Thoracic aorta (tissue), 2 donors: ENCODE results near the gene NFE2L2. TPM values are rescaled to one million over a fixed set of nuclear protein-coding genes. Genes with fewer than 3 reads are reported as not detected.
"Not testable (repeated sequence)": the region's sequence is repeated elsewhere in the genome, so short reads cannot be mapped to it uniquely, and the experiment has no call there.

Experiments
- ATAC-seq: fragments of 150-250 bp; one replicate; pipeline ENCODE4 v1.8.0; 2017; ENCODE audit warnings: low read depth; ENCODE audit not compliant: insufficient number of reproducible peaks, low FRiP score
- DNase-seq: peaks from one replicate; pipeline ENCODE4 v3.0.0-alpha.2; 2020; ENCODE audit warnings: low spot score
- H3K27ac ChIP-seq, 2 donors: fragments of 200-600 bp; sonication (generic); 1 replicate in 1 of 2; 2 replicates in 1 of 2; pipeline ENCODE4 v1.5.1; 2016; ENCODE audit warnings: mild to moderate bottlenecking in 2 of 2, moderate library complexity in 2 of 2
- H3K27me3 ChIP-seq: fragments of 200-600 bp; sonication (generic); replicated peaks from 2 replicates; pipeline ENCODE4 v1.6.0; 2016; ENCODE audit warnings: mild to moderate bottlenecking; ENCODE audit not compliant: insufficient read depth
- H3K36me3 ChIP-seq: fragments of 200-600 bp; sonication (generic); one replicate; pipeline ENCODE4 v1.5.1; 2016
- H3K4me1 ChIP-seq, 2 donors: fragments of 200-600 bp; sonication (generic); 1 replicate in 1 of 2; 2 replicates in 1 of 2; pipeline versions ENCODE4 v1.5.1 to v1.6.0; 2016; ENCODE audit warnings: low read depth in 2 of 2, mild to moderate bottlenecking in 1 of 2; ENCODE audit not compliant: control insufficient read depth in 1 of 2
- H3K4me3 ChIP-seq: fragments of 200-600 bp; sonication (generic); 2 replicates; pipeline ENCODE4 v1.5.1; 2016; ENCODE audit warnings: mild to moderate bottlenecking
- H3K9me3 ChIP-seq: fragments of 200-600 bp; sonication (generic); 2 replicates; pipeline ENCODE4 v1.5.1; 2016
- total RNA-seq, 2 donors: library from RNA; depleted of rRNA; stranded (reverse); fragments of >200 nt; gene quantifications; one replicate each; pipeline versions ENCODE4 v1.1.0 to v1.2.3, GENCODE V29; 2016
- TF ChIP-seq, protein P1 (sequence below): fragments of 200-600 bp; sonication (generic); IDR thresholded peaks from one replicate; pipeline ENCODE4 v1.5.1; 2019; ENCODE audit warnings: antibody characterized with exemption

NFE2L2 gene
- total RNA-seq, 2 donors from 2014 or later = 64.3 to 155 TPM

- H3K27ac ChIP-seq = no peak overlapping the region
- DNase-seq (no peak), ATAC-seq (no peak)
- no peaks in the 10 kb centered on the region for H3K27me3 ChIP-seq
- TF ChIP-seq, protein P1, sequence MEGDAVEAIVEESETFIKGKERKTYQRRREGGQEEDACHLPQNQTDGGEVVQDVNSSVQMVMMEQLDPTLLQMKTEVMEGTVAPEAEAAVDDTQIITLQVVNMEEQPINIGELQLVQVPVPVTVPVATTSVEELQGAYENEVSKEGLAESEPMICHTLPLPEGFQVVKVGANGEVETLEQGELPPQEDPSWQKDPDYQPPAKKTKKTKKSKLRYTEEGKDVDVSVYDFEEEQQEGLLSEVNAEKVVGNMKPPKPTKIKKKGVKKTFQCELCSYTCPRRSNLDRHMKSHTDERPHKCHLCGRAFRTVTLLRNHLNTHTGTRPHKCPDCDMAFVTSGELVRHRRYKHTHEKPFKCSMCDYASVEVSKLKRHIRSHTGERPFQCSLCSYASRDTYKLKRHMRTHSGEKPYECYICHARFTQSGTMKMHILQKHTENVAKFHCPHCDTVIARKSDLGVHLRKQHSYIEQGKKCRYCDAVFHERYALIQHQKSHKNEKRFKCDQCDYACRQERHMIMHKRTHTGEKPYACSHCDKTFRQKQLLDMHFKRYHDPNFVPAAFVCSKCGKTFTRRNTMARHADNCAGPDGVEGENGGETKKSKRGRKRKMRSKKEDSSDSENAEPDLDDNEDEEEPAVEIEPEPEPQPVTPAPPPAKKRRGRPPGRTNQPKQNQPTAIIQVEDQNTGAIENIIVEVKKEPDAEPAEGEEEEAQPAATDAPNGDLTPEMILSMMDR = no peak
- H3K4me1 ChIP-seq = peaks cover 9 to 41% of the 10 kb centered on the region in 2 donors
- H3K36me3 ChIP-seq = no peaks in the 10 kb centered on the region
- H3K4me3 ChIP-seq = no peak overlapping the region
- no peaks in the 10 kb centered on the region for H3K9me3 ChIP-seq
These were observed 7.6 kb upstream of the NFE2L2 start for GRCh38 chr2:177271981-177272666.

- Histone ChIP-seq H3K36me3 (no peaks in the 10 kb centered on the region), H3K4me3 (no peak overlapping the region), H3K27ac (peak overlapping the region in 1 of 2 donors; percentile 33), H3K9me3 (no peaks in the 10 kb centered on the region), H3K4me1 (peaks cover 18 to 50% of the 10 kb centered on the region in 2 donors), H3K27me3 (no peaks in the 10 kb centered on the region)
- no peak for DNase-seq
- TF ChIP-seq, protein P1 = no peak
- ATAC-seq = no peak
These were observed 6.0 kb upstream of the NFE2L2 start for GRCh38 chr2:177270531-177270930.

GRCh38 chr2:177268901-177269300, 4.4 kb upstream of the NFE2L2 start:
- Histone ChIP-seq H3K27me3 (no peaks in the 10 kb centered on the region), H3K27ac (no peak overlapping the region), H3K4me1 (peaks cover 12 to 42% of the 10 kb centered on the region in 2 donors), H3K36me3 (no peaks in the 10 kb centered on the region), H3K4me3 (no peak overlapping the region), H3K9me3 (no peaks in the 10 kb centered on the region)
- TF ChIP-seq, protein P1 = no peak
- ATAC-seq (no peak), DNase-seq (no peak)

DNA sequence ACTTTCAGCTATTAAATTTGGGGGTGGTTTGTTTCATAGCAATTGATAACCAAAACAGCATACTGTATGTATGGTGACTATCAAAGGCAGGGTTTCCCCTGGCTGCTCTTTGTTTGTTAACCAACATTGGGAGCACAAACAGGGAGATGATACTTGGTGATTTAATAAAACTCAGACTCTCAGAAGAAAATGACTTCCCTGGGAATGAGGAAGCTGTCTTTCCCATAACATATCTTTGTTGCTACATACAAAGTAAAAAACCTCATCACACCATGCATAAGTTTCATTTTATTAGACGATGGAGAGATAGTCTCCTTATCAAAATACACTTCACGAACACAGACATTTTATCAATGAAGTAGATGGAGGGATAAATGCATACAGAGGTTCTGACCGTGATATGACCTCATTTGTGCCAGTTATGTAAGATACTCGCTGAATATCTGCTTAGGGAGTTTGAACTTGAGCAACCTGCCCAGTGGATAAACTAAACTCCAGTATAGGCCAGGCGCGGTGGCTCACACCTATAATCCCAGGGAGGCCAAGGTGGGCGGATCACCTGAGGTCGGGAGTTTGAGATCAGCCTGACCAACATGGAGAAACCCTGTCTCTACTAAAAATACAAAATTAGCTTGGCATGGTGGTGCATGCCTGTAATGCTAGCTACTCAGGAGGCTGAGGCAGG, 3.8 kb upstream of the NFE2L2 start:
- TF ChIP-seq, protein P1 = no peak
- ATAC-seq = no peak
- no peaks in the 10 kb centered on the region for H3K36me3 ChIP-seq

GRCh38 chr2:177266955-177267354, 2.4 kb upstream of the NFE2L2 start:
- Histone ChIP-seq H3K27ac (peak overlapping the region in 1 of 2 donors; percentile 100), H3K4me1 (peaks cover 9 to 28% of the 10 kb centered on the region in 2 donors)
- not testable (repeated sequence) for H3K36me3 ChIP-seq, ATAC-seq, H3K4me3 ChIP-seq, H3K27me3 ChIP-seq, DNase-seq, H3K9me3 ChIP-seq

More for the DNA sequence above, 3.8 kb upstream of the NFE2L2 start:
- Histone ChIP-seq H3K4me1 (peaks cover 9 to 36% of the 10 kb centered on the region in 2 donors), H3K27ac (no peak overlapping the region), H3K4me3 (no peak overlapping the region), H3K27me3 (no peaks in the 10 kb centered on the region), H3K9me3 (no peaks in the 10 kb centered on the region)
- no peak for DNase-seq
